ENCODE data around the gene PPP1R3A. TPM values are rescaled to one million over a fixed set of nuclear protein-coding genes. Genes with fewer than 3 reads are reported as not detected.
"Not testable (repeated sequence)": the region's sequence is repeated elsewhere in the genome, so short reads cannot be mapped to it uniquely, and the experiment has no call there.

Gene PPP1R3A
- polyA plus RNA-seq (ENCODE audit: insufficient read length), result 45.0 TPM

- no peak for DNase-seq
Observed at GRCh38 chr7:113918946-113919345, at the start of gene PPP1R3A. TSS of gene PPP1R3A (minus strand) at chr7:113919009. CDS start at chr7:113918996, 13 bp downstream.

GRCh38 chr7:113963356-113963755, 44.5 kb upstream of the PPP1R3A start:
- DNase-seq, result no peak

- no peak for DNase-seq
Observed at GRCh38 chr7:113959910-113960309, 41.1 kb upstream of the PPP1R3A start.

GRCh38 chr7:113955157-113955556, 36.3 kb upstream of the PPP1R3A start:
- DNase-seq, result no peak

- DNase-seq, result no peak
Observed at GRCh38 chr7:113953553-113953952, 34.7 kb upstream of the PPP1R3A start.

GRCh38 chr7:113945018-113945938, 26.5 kb upstream of the PPP1R3A start:
- DNase-seq, result no peak

GRCh38 chr7:113936982-113937381, 18.2 kb upstream of the PPP1R3A start:
- DNase-seq, result no peak

GRCh38 chr7:113936535-113936934, 17.7 kb upstream of the PPP1R3A start:
- no peak for DNase-seq

GRCh38 chr7:113929389-113929788, 10.6 kb upstream of the PPP1R3A start:
- not testable (repeated sequence) for DNase-seq

- no peak for DNase-seq
Observed at GRCh38 chr7:113928112-113928511, 9.3 kb upstream of the PPP1R3A start.

- no peak for DNase-seq
Observed at GRCh38 chr7:113922049-113922448, 3.2 kb upstream of the PPP1R3A start.

GRCh38 chr7:113921363-113921762, 2.6 kb upstream of the PPP1R3A start:
- DNase-seq, result no peak

GRCh38 chr7:113917840-113918239, 969 bp downstream of the PPP1R3A start:
- DNase-seq, result no peak

GRCh38 chr7:113915956-113916355, 2.9 kb downstream of the PPP1R3A start:
- peak; percentile 6 for DNase-seq

GRCh38 chr7:113912876-113913275, 5.9 kb downstream of the PPP1R3A start:
- DNase-seq, result peak; percentile 15

GRCh38 chr7:113907617-113908016, 11.2 kb downstream of the PPP1R3A start:
- no peak for DNase-seq

GRCh38 chr7:113904521-113904920, 14.3 kb downstream of the PPP1R3A start:
- DNase-seq, result no peak

GRCh38 chr7:113892818-113893217, 26.0 kb downstream of the PPP1R3A start:
- DNase-seq, result no peak

GRCh38 chr7:113891828-113892227, 27.0 kb downstream of the PPP1R3A start:
- DNase-seq, result no peak

GRCh38 chr7:113891031-113891350, 27.8 kb downstream of the PPP1R3A start:
- no peak for DNase-seq

GRCh38 chr7:113890331-113891030, 28.3 kb downstream of the PPP1R3A start:
- no peak for DNase-seq

- DNase-seq, result no peak
Observed at GRCh38 chr7:113883096-113883495, 35.7 kb downstream of the PPP1R3A start.

GRCh38 chr7:113880559-113880958, 38.2 kb downstream of the PPP1R3A start:
- no peak for DNase-seq

All from hindlimb muscle (tissue), 1 donor.